Type B pancreatic cell (in vitro differentiated cells): ENCODE data around the gene ATRIP. TPM values are rescaled to one million over a fixed set of nuclear protein-coding genes. Genes with fewer than 3 reads are reported as not detected.
A peak's percentile ranks its signal among the peaks of the same experiment; 100 is the strongest.

Experiments
- DNase-seq: peaks from one replicate; pipeline ENCODE4 v3.0.0; 2021; ENCODE audit warnings: mixed read lengths; ENCODE audit not compliant: unreplicated experiment; ENCODE audit errors: extremely low spot score
- H3K27ac Mint-ChIP-seq: 2 replicates; pipeline ENCODE4 v1.8.0; 2021; ENCODE audit warnings: mild to moderate bottlenecking, mixed read lengths
- H3K27me3 Mint-ChIP-seq: 2 replicates; pipeline ENCODE4 v1.8.0; 2021; ENCODE audit warnings: mixed read lengths
- H3K36me3 Mint-ChIP-seq: 2 replicates; pipeline ENCODE4 v1.8.0; 2021; ENCODE audit warnings: mixed read lengths
- H3K4me1 Mint-ChIP-seq: one replicate; pipeline ENCODE4 v1.8.0; 2021; ENCODE audit warnings: mixed read lengths; ENCODE audit not compliant: unreplicated experiment
- H3K4me3 Mint-ChIP-seq: 2 replicates; pipeline ENCODE4 v1.8.0; 2021; ENCODE audit warnings: mild to moderate bottlenecking, mixed read lengths
- H3K9me3 Mint-ChIP-seq: 2 replicates; pipeline ENCODE4 v1.8.0; 2021; ENCODE audit warnings: mixed read lengths
- total RNA-seq: library from RNA; stranded (reverse); gene quantifications from 2 replicates; pipeline ENCODE4 v1.2.1, GENCODE V29; 2021; ENCODE audit warnings: low replicate concordance
- TF ChIP-seq, protein P1 (sequence below): fragments of 200-600 bp; sonication (generic); conservative IDR thresholded peaks from 2 replicates; pipeline ENCODE4 v1.5.0; 2021; ENCODE audit warnings: antibody characterized with exemption, mild to moderate bottlenecking

Gene ATRIP
- total RNA-seq, 1 donor from 2014 or later: 16.0 TPM

DNA sequence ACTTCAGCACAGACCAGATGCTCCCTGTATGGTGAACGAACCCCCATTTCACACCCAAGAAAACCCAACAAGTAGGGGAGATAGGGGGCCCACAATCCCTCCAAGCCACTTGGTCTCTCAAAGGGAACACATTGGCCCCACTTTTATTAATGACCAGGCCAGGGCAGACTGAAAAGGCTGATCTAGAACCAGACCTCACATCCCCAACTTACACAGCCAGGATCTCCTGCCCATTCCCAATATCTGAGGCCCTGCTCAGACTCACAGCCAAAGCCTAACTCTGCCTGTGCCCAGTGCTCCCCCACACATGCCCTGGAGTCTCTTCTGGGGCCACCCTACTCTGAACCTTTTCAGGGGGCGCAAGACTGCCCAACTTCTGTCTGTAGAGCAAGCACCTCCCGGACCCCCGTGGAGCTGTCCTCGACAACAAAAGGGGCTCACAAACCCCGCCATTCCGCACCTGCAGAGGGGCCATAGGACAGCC is 18.4 kb upstream of the ATRIP start:
- peaks cover 47% of the 10 kb centered on the region for H3K4me1 Mint-ChIP-seq
- H3K27me3 Mint-ChIP-seq: no peaks in the 10 kb centered on the region
- TF ChIP-seq, protein P1, sequence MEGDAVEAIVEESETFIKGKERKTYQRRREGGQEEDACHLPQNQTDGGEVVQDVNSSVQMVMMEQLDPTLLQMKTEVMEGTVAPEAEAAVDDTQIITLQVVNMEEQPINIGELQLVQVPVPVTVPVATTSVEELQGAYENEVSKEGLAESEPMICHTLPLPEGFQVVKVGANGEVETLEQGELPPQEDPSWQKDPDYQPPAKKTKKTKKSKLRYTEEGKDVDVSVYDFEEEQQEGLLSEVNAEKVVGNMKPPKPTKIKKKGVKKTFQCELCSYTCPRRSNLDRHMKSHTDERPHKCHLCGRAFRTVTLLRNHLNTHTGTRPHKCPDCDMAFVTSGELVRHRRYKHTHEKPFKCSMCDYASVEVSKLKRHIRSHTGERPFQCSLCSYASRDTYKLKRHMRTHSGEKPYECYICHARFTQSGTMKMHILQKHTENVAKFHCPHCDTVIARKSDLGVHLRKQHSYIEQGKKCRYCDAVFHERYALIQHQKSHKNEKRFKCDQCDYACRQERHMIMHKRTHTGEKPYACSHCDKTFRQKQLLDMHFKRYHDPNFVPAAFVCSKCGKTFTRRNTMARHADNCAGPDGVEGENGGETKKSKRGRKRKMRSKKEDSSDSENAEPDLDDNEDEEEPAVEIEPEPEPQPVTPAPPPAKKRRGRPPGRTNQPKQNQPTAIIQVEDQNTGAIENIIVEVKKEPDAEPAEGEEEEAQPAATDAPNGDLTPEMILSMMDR: no peak
- peak overlapping the region; percentile 89 for H3K27ac Mint-ChIP-seq
- peak overlapping the region; percentile 90 for H3K4me3 Mint-ChIP-seq
- no peak for DNase-seq
- no peaks in the 10 kb centered on the region for H3K9me3 Mint-ChIP-seq
- H3K36me3 Mint-ChIP-seq: peaks cover 17% of the 10 kb centered on the region

DNA sequence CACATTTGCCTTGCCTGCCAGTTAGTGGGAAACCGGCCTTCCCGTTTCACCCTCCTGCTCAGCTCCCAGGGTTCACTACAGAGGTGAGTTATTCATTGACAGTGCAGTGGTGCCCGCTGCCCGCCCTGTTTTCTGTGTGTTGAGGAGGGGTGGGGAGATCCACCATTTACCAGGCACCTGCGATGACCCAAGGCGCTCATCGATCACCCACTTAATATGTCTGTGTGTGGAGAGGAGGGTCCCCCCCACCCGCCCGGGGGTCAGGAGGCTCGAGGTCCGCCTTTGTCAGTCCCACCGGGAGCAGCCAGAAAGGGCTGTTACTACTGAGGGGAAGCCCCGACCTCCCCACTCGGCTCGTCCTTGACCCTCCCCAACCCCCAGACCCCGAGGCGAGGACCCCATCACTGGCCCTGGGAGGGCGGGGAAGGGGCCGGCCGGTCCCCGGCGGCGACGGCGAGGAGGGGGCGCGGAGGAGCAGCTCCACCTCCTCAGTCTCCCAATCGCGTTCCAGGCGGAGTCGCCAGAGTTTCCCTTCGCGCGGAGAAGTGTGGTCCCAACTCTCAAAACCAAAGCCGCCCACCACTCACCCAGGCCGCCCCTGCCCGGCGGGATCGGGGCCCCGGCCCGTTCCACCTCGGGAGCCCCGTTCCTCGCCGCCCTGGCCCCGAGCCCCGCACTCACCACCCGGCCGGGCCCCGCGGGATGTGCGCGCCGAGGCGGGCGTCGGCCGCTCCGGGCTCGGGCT is 17.8 kb upstream of the ATRIP start:
- Mint-ChIP-seq H3K36me3 (peaks cover 18% of the 10 kb centered on the region), H3K4me3 (peak overlapping the region; percentile 90), H3K27me3 (no peaks in the 10 kb centered on the region), H3K4me1 (peaks cover 45% of the 10 kb centered on the region), H3K9me3 (no peaks in the 10 kb centered on the region), H3K27ac (peak overlapping the region; percentile 89)
- TF ChIP-seq, protein P1: no peak
- DNase-seq: peak; percentile 82

DNA sequence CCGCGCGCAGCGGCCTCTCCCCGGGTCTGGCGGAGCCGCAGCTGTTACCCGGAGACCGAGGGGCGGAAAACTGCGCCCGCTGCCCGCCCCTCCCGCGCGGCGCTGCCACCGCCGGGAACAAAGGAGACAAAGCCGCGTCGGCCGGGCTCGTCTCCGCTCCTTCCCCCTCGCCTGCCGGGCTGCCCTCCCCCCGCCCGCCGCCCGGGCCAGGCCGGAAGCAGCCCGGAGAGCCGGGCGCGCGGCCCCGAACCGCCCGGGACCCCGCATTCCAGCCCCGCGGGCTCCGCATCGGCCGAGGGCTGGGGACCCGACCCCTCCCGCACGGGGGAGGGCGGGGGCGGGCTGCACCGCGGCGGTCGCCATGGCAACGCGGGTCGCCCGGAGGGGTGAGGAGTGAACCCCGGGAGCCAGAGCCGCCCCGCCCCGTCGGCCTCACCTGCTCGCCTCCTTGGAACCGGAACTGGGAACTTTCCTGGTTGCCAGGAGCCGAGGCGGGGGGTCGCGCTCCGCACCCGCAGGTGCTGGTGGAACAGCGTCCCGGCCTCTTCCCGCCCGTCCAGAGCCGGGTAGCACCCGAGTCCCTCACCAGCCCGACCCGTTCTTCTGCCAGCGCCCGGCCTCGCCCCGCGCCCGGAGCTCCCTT is 17.1 kb upstream of the ATRIP start:
- DNase-seq: peak; percentile 86
- peaks cover 52% of the 10 kb centered on the region for H3K4me1 Mint-ChIP-seq

DNA sequence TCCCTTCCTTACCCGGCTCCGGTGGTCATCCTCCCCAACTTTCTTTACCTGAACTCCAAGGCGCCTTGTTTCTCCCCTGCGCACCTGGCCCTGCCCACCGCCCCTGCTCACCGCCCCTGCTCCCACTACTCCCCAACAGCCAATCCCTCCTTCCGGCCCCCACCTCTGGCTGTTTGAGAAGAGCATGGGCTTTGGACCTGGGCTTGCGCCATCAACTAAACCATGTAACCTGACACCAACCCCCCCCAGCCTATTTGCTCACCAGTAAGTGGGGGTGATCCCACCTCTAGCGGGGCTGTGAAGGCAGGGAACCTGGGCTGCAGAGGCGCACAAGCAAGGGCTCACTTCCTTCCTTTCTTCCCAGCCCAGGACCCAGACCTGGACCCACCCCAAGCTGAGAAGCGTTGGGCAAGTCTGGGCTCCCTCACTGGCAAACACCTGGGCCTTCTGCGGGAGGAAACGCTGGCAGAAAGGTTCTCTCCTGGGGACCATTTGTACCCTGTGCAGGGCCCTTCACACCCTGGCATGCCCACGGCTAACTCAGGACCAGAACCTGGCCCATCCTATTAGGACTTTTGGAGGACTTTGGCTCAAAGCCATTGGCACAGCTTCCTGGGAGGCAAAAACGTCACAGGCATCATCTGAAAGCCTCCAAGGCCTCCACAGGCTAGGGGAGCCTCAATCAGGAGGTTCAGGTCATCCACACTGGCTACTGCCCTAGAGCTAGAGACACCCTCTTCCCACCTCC is 16.4 kb upstream of the ATRIP start, which contains the start of gene PLXNB1:
PLXNB1 (minus strand) TSS at position 127 of the 748 bp plus-strand sequence. CDS start 5,475 bp downstream, outside the sequence.
- Mint-ChIP-seq H3K4me1 (peaks cover 47% of the 10 kb centered on the region), H3K9me3 (no peaks in the 10 kb centered on the region), H3K36me3 (peaks cover 21% of the 10 kb centered on the region), H3K4me3 (peak within 1 kb of the TSS; percentile 94), H3K27me3 (no peaks in the 10 kb centered on the region), H3K27ac (peak within 1 kb of the TSS; percentile 99)
- DNase-seq: no peak
- TF ChIP-seq, protein P1: no peak

More for the DNA sequence above, 17.1 kb upstream of the ATRIP start:
- H3K9me3 Mint-ChIP-seq: no peaks in the 10 kb centered on the region
- peak overlapping the region; percentile 99 for H3K27ac Mint-ChIP-seq
- H3K36me3 Mint-ChIP-seq: peaks cover 21% of the 10 kb centered on the region
- H3K27me3 Mint-ChIP-seq: no peaks in the 10 kb centered on the region
- TF ChIP-seq, protein P1: no peak
- H3K4me3 Mint-ChIP-seq: peak overlapping the region; percentile 94

DNA sequence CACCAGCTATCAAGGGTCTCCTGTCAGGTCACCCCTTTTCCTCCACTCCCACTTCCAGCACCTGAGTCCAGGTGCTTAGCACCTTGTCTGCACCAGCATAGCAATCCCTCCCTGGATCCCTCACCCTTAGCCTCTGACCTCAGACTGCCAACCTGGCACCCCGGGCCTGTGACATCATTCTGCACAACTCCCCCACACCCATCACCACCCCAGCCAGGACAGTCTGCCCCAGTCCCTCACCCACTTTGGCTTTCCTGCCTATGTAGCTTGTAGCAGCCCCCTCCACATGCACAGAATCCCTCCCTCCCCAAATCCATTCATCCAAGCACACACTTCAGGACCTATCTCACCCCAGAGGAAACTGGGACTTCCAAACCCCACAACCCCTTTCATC is 15.8 kb upstream of the ATRIP start:
- Mint-ChIP-seq H3K27ac (peak overlapping the region; percentile 99), H3K27me3 (no peaks in the 10 kb centered on the region), H3K4me3 (peak overlapping the region; percentile 94), H3K4me1 (peaks cover 44% of the 10 kb centered on the region), H3K36me3 (peaks cover 19% of the 10 kb centered on the region), H3K9me3 (no peaks in the 10 kb centered on the region)
- TF ChIP-seq, protein P1: no peak
- no peak for DNase-seq
